HG03439 (cell line): ENCODE measurements around the gene CXCL14.
"Not testable (repeated sequence)": the region's sequence is repeated elsewhere in the genome, so short reads cannot be mapped to it uniquely, and the experiment has no call there.

Experiments used
- ATAC-seq: cut with Tn5 transposase; IDR thresholded peaks from one replicate; pipeline ENCODE4 v1.9.1; 2021; ENCODE audit warnings: mild to moderate bottlenecking, moderate library complexity; ENCODE audit not compliant: unreplicated experiment

The CXCL14 gene

DNA sequence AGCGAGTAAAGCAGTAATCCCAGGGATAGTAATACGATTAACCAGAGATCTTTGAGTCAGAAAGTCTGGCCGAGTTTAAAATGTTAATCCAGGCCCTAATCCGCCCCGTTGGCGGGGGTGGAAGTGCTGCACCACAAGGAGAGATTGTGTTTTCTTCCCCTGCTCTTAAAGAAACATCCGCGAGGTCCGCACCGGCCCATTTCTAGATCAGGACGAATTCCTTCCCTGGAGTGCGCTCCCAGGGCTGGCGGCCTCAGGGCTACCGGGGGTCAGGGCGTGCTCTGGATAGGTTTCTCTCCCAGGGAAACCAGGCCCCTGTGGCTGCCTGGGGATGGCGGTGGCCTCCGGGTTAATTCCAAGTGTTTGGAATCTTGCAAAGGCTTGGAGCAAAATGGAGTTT is 33.7 kb downstream of the CXCL14 start:
- ATAC-seq, result no peak

DNA sequence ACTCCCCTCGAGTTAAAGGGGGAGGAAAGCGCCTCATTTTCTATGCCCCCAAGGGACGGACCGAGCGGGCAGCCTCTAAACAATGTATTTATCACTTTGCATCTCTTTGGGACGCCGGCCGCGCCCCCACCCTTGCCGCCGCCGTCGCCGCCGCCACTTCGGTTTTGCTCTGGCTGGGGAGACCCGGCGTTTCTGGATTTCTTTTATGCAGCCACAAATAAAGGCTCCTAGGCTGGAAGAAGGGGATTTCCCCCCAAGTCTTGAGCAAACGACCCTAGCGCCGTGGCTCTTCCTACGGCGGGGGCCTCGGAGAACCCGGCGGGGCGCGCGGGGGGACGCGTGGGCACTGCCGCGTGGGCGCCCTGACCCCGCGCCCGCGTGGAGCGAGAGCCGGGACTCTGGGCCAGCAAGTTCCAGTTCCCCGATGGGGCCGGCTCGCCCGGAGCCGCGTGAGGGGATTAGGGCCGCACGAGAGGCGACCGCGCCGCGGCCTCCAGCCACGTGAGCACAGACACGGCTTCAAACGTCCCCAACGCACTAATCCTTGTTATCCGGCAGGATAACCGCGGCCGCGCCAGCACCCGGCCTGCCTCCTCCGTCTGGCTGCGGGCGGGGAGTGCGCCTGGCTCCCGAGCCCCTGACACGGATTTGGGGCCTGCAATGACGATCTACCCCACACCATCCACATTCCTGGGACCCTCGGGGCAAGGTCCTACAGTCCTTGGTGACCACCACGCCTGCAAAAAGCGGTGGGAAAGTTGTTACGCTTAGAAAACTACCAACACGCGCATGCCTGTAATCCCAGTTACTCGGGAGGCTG is 35.1 kb downstream of the CXCL14 start:
- peak; percentile 29 for ATAC-seq

DNA sequence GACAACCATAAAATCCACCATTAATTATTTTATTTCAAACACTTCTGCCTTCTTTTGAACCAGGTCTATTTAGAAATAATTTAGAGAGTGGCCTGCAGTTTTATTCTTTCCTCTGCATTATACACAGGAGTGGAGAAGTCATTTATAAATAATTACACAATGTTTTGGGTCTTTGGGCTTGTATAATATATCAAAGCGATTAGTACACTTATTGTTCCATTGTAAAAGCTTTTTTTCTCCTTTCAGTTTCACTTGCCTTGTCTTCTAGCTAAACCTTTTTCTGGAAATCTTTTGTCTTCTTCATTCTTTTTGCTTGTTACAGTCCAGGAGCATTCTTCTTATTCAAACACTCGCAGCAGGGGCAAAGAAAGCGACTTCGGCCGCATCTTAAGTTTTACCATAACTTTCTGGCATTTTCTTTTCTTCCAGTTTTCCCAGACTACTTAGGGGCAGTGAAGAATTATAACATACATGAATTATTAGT is 35.7 kb downstream of the CXCL14 start:
- ATAC-seq, result no peak

DNA sequence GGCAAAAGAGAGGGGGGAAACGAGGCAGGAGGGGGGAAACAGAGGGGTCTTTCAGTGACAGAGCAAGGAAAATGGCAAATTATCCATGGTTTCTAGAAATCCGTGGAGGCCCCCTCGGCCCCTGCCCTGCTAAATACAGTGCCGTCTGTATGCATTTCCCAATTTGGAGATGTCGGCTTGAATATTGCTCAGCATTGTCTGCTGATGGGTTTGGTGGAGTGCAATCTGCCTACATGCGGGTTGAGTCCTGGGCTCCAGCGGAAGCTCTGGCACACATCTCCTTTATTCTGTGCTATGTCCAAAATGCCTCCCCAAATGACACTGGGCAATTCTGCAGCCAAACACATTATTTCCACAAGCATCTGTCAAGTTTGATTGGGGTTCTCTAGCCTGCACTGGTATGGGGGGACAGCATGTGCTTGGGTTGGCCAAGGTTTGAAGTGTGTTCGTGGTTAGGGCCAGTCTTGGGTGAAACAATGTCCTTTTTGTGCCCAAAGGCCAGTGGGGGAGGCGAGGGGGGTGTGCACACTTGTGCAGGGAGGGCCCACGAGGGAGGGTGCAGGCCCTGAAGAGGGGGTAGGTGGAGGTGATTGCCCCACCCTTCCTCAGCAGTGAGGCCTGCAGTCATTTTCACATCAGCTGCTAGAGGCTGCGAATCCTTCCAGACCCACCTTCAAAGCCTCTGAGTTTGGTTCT is 36.8 kb downstream of the CXCL14 start:
- no peak for ATAC-seq

DNA sequence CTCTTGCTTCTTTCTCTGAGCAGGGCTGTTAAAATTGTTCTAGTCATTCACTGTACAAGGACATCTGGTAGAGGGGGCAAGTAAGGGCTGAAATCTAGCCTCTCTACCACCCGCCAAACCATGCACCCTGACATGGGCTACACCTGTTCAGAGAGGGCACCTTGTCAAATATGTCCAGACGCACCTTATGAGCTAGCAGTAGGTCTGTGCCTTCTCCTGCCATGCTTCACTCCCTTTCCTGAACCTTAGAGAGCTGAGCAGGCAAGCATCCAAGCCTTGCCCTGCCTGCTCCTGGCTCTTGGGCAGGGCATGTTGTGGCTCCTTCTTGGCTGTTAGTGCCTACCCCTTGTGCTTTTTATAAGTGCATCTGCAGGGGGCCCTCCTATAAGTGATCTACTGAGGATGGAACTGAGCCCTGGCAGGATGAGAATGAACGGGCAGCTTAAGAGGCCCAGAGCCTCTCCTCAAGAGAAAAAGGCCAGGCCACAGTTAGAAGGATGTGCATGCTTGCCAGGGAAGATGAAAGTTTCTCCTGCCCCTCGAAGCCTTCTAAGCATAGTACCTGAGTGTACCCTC is 39.3 kb downstream of the CXCL14 start:
- ATAC-seq, result no peak

DNA sequence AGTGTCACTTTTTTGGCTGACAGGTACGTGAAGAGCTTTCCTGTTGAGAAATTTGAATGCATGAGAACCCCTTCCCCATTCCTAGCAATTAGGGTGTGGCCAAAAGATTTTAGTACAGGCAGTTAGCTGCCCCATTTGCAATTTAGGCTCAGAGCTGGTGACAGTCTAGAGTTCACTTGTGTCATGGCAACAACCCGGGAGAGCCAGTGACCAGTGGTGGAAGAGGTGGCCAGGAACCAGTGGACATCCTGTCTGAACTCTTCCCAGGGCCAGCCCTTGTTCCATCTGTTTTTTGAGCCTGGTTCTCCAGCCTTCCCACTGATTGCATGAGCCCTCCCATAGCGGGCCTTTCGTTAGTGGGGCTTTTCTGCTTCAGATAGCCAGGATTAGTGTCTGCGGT is 40.5 kb downstream of the CXCL14 start:
- no peak for ATAC-seq

DNA sequence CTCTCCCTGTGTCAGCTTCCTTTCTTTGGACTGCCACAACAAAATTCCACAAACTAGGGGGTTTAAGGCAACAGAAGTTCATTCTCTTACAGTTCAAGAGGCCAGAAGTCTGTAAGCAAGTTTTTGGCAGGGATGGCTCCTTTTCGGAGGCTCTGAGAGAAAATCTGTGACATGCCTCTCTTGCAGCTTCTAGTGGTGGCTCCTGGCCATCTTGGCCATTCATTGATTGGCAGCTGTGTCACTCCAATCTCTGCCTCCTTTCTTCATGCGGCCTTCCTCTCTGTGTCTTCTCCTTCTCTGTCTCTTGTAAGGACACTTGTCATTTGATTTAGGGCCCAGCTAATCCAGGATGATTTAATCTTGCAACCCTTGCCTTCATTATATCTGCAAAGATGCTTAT is 41.0 kb downstream of the CXCL14 start:
- ATAC-seq, result no peak

DNA sequence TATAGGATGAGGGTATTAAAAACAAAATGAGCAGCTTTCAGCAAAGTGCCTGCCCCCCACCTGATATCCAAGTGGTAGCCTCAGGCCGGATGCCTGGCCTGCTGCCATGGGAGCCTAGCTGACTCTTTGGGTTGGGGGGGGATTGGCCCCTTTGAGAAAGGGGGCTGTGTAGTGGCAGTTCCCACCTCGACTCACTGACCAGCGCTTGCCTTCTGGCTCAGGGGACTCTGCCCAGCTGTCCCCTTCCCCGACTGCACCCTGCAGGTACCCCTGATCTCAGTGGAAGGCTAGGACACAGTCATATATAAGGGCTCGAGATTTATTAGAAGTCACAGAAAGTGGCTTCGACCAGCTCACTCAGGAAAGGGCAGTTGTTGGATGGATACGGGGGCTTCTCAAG is 41.5 kb downstream of the CXCL14 start:
- no peak for ATAC-seq

DNA sequence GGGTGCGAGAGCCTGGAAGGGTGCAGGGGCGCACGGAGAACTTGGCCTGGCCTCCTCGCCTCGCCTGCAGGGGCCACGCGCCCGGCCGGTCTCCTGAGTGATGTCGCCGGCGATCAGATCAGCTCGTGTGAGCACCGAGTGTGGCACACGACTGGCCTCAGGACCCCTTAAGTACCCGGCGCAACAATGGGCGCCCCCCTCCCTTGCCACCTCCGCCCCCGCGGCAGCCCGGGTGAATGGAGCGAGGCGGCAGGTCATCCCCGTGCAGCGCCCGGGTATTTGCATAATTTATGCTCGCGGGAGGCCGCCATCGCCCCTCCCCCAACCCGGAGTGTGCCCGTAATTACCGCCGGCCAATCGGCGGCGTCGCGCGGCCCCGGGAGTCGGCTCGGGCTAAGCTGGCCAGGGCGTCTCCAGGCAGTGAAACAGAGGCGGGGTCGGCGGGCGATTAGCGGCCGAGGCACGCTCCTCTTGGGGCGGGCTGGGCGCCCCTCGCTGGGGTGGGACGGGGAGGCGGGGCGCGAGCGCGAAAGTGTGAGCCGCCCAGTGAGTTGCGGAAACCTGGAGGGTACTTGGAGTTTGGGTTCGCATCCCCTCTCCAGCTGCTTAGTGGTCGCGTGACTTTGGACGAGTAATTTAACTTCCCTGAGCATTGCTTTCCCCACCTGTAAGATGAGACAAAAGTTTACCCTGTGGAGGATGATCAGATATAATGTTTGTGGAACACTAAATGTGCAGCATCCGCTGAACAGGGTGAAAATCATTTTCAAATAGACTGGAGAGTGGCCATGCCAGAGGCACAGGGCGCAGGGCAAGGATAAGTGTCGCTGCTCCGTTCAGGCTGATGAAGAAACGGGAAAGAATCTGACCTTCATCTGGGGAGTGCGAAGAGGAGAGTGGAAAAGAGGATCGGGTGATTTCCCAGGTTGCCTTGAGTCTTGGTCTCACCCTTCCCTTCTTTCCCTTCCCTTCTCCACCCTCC is 42.7 kb downstream of the CXCL14 start, which contains the start of gene NEUROG1:
Gene NEUROG1 (minus strand): TSS at position 145 of the 982 bp plus-strand sequence. CDS start 274 bp downstream, outside the sequence.
- no peak for ATAC-seq

DNA sequence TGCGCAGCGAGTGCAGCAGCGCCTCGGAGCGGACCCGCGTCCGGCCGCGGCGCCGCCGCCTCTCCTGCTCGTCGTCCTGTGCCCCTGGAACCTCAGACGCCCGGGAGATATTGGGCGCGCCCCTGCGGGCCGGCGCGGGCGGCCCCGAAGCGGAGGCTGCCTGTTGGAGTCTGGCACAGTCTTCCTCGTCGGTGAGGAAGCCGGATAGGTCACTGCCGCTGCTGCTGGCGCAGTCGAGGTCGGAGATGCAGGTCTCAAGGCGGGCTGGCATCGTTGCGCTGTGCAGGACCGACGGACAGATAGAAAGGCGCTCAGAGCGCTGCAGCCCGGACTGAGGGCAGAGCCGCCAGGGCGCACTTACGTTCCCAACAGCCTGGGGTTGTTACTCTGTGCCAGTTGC is 43.4 kb downstream of the CXCL14 start:
- no peak for ATAC-seq

DNA sequence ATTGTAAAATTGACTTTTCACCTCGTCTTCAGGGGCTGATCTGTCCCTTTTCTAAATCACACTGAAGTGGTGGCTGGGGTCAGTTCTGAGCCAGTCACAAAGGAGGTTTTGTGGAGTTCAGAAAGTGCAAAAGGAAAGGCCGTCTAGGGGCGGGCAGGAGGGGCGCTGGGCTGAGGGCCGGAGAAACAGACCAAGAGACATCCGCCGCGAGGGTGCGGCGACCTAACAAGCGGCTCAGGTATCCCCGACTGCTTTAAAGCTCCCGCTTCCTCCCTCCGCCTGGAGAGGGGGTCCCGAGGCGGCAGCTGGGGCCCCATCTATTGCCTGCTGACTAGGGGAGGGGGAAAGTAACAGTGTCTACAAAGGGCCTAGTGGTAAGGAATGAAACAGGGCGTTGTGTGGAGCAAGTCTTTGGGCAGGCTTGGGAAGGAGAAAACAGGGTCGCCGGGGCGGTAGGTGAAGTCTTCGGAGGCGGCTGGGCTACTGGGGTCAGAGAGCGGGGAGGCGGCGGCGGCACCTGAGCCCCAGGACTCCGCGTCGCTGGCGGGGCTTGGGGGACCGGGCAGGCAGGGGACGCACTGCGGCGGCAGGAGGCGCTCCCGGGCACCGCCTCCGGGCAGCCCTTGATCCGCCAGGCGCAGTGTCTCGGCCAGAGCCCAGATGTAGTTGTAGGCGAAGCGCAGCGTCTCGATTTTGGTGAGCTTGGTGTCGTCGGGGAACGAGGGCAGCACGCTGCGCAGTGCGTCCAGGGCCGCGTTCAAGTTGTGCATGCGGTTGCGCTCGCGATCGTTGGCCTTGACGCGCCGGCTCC is 44.0 kb downstream of the CXCL14 start:
- no peak for ATAC-seq

DNA sequence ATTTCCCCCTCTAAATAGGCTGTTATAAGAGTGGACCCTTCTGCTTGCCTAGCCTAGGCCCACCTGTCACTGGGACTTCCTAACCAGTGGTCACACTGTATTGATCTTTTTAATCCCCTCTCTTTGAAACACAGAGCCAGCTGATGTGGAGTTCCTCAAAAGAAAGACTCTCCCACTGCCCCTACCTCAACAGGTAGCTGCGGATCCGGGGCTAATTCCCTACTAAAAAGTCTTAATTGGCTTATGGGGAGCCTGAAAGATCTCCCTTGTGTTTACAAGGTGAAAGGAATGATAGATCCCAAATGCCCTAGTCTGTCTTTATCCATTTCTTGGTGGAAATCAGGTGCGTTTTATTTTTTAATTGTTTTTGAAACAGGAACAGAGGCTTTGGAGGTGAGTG is 45.0 kb downstream of the CXCL14 start:
- ATAC-seq, result no peak

DNA sequence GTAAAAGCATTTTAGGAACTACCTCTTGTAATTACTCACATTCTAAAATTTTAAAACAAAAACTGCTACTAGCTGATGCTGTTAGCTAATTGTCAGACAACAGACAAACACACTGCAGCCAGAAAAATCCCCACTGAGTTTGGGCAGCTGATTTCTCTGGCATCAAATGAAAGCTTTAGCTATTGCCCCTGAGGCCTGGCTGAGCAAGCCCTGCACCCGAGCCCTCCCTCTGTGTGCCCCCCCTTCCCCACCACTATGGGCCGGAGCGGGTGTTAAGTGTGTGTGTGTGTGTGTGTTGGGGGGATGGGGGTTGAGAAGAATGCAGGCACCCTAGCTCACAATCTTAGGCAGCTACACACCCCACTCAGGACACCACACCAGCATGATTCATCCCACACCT is 45.5 kb downstream of the CXCL14 start:
- ATAC-seq, result no peak

DNA sequence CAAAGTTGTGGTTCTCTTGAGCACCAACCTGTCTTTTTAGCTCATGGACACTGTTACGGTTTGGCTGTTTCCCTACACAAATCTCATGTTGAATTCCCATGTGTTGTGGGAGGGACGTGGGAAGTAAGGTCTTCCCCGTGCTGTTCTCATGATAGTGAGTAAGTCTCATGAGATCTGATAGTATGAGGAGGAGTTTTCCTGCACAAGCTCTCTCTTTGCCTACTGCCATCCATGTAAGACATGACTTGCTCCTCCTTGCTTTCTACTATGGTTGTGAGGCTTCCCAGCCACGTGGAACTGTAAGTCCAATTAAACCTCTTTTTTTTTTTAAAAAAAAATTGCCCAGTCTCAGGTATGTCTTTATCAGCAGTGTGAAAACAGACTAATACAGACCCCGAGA is 49.2 kb downstream of the CXCL14 start:
- not testable (repeated sequence) for ATAC-seq

DNA sequence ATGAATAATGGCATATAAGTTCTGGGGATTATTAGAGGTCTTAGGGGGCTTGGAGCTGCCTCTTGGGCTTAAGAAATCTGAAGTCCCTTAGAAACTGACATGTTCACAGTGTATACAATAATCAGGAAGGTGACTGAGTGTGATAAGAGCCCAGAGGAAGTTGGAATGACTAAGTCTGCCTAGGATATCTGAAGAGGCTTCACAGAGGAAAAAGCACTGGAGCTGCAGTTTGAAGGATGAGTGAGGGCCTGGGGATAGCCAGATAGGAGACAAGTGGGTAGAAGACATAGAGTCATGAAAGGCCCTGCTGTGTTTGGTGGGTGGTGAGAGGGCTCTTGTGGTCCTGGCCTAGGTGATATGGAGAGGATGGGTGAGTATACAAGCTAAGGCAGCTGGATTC is 51.9 kb downstream of the CXCL14 start:
- no peak for ATAC-seq

DNA sequence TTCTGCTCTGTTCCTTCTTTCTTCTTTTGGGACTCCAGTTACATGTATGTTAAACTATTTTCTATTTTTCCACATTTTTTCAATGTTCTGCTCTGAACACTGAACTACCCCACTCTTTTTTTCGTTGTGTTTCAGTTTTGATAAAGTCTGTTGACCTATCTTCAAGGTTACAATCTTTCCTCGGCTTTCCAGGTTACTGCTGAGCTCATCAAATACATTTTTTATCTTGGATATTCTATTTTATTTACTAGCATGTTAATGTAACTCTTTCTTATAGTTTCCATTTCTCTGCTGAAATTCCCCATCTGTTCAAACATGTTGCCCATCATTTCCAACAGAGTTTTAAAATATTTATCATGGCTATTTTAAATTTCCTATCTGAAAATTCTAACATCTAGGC is 56.8 kb downstream of the CXCL14 start:
- no peak for ATAC-seq
